GM19351 (cell line): ENCODE measurements around the gene MAP7.
"Not testable (repeated sequence)": the region's sequence is repeated elsewhere in the genome, so short reads cannot be mapped to it uniquely, and the experiment has no call there.

ENCODE experiments used
- ATAC-seq: cut with Tn5 transposase; IDR thresholded peaks from one replicate; pipeline ENCODE4 v1.9.1; 2021; ENCODE audit warnings: mild to moderate bottlenecking, moderate library complexity; ENCODE audit not compliant: unreplicated experiment

The MAP7 gene

DNA sequence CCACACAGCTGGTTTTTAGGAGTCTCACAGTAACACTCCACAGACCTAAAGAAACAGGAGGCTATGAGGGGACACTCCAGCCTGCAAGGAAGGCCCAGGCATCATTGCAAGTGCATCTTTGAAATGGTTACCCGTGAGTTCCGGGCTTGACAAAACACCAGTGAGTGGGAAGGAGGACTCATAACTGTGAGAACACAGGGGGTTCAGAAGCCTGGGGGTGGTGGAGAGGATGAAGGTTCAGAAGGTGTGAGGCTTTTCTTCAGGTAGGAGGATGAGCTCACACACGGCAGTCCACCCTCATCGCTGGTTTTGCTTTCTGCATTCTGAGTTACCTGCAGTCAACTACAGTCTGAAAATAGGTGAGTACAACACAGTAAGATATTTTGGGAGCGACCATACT is 39.9 kb downstream of the MAP7 start:
- ATAC-seq = no peak

DNA sequence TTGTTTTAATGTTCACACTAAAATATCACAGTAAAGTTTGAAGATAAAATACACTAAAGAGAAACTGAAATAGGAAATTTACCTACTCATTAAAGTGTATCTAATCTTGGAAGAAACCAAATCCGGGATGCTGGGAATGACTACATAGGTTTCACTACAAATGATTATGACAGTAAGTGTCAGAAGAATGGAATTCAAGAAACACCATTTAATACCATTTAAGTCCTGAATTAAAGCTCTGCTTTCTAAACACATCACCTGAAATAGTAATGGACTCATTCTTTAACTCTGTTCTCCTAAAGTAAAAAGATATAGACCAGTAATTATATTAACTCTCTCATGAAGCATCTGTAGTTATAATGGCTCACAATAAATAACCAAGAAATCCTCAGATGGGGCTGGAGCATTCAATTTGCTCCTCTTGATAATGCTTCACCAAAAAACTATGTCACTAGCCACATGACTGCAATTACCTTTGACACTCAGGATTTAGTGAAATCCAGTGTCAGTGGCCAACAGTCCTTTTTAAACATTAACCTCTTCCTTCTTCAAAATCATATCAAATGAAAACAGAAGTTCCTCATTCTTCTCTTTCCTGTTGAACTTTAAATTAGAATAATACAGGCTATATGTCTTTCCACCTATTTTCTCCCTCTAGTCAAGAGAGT is 41.4 kb downstream of the MAP7 start:
- no peak for ATAC-seq

DNA sequence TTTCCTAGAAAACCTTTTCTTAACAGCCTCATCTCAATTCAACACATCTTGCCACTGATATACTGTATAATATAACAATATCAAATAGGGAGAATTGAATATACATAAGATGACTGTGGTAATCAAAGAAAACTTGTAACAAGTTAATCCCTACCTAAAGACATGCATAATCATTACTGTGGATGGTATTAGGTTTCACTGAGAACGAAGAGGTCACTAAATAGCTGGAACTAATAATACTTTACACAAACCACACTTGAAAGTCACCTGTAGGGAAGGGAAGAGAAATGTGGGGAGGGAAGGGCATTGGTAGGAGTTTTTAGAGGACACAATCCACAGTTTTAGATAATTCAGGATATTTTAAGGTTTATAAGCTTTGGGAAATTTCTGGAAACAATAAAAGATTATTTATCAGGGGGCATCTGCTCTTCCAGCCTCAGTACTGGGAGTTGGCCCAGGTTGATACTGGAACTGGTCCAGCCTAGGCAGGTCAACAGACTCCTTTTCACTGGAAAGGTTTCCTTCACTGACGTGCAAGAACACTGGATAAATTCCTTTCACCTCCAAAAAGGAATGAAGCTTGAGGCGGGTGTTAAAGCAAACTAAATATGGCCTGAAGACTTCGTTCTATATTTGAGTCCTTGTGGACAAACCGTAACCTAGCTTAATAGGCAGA is 44.0 kb downstream of the MAP7 start:
- no peak for ATAC-seq

DNA sequence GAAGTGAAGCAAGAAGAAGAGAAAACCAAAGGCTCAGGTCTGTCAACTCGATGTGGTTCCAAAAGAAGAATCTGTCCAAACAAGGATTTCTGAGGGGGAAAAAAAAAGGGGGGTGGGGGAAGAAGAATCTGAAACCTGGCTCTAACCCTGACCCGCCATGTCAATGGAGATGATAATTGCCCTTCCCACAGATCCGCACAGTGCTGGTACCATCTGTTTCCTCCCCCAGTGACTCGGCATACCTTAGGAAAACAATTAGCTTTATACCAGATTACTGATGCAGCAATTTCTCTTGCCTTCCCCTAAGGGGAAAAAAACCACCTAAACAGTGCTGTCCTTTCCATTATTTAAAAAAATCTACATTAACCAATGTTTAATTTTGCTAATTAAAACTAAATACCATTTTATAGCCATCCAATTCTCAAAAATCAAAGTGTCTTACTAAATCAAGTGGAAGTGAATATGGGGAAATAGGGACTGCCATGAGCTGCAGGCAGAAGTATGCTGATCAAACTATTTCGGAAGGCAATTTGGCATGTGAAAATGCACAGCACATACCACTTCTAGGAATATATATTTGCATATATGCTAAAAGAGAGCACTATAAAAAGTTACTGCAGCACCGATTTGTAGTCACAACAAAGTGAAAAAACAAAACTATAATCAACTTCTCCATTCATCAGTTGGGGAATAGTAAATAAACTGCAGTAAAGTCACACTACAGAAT is 46.8 kb downstream of the MAP7 start:
- no peak for ATAC-seq

DNA sequence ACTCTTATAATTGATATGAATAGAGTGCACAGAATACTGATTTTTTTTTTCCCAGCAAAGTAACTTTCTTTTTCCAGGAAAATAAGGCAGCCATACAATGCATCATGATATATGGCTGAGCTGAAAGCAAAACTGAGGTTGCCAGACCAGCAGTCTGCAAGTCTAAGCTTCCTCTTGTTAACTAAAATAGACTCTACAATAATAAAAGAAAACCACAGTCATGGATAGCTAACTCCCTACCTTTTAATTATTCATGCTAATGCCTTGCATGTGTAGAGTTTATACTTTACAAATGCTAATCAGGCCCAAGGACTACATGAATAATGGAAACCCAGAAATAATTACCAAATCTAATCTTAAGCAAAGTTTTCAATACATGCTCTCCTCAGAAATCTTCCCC is 47.4 kb downstream of the MAP7 start:
- no peak for ATAC-seq

DNA sequence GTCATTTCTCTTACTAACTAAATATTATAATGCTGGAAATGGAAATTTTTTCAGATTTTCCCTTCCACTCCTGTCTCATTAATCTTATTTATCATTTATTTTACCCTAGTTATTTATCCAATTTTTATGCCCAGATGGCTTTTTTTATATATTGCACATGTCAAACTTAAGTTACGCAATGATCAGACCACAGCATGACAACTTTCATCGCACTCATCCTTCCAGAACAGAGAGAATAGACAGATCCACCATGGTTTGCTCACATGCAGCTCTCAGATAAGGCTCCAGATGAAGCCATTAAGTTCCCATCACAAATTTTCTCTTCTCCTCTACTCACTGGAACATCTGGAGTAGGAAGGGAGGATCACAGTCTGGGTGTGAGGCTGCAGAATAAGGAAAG is 48.7 kb downstream of the MAP7 start:
- ATAC-seq = no peak

DNA sequence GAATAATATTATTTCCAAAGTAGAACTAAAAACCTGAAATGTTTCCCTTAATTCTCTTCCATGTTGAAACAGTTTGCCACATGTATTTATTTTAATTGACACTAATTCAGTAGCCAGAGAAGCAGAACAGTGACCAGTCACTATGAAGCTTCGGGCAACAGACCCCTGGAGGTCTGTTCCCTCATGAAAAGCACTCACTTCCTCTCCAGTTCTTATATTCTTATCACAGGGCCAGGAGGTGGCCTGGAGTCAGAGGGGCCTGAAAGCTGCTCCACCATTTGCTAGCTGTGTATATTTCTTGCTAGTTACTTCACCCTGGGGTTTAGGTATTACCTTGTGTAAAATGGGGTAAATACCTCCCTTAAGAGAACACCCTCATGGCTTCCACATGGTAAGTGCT is 49.1 kb downstream of the MAP7 start:
- no peak for ATAC-seq

DNA sequence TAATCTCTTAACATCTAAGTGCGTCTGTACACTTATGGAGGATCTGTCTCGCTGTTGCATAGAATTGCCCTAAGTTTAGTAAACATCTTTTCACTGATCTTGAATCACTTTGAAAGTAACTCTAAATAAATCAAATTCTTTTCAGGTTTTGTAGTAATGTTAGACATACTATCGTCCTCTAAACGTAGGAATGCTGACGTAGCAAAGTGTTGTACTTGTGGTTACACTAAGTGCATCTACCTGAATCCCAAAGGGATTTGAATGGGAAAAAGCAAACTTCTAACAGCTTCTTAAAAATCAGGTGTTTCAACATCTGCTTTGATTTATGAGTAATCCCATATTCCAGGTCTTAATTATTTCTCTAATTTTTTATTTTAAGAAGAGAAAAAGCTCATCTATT is 49.8 kb downstream of the MAP7 start:
- ATAC-seq = no peak

DNA sequence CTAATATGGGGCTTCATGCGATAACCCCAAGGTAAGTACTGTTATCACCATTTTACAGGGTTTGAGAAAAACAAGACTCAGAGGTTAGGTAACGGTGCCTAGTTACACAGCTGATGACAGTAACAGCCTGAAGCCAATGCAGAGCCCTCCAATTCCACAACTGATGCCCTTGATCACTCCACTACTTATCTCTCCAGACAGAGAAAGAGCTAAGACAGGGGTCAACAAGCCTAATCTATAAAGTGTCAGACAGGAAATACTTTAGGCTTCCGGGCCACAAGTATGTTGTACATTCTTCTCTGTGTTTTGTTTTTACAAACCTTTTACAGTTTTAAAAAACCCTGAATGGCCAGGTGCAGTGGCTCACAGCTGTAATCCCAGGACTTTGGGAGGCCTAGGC is 50.9 kb downstream of the MAP7 start:
- no peak for ATAC-seq

DNA sequence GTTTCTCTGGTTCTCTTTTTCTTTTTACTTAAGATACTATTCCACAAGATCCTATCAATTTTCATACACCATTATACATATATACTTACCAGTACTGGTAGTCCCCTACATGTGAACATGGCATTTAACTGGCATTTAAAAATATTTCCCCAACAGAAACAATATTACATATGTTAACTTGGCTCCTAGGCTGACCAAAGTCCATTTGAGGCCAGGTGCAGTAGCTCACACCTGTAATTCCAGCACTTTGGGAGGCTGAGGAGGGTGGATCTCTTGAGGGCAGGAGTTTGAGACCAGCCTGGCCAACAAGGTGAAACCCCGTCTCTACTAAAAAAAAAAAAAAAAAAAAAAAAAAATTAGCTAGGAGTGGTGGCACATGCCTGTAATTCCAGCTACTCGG is 53.8 kb downstream of the MAP7 start:
- ATAC-seq = not testable (repeated sequence)

DNA sequence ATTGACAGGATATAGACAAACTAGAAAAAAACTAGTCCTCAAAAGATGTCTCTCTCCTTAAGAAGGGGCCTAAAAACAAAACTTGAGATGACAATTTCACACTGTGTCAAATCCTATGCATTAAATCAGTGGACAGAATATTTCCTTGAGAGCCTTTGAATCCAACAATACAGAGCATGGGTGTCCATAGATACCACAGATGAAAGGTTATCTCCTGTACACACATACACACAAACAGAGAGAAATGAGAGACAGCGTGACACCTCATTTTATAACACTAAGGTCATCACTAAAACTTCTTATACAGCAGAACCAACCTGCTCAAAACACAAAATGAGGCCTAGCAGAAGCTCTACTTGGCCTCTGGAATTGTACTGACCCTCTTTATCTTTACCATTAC is 55.5 kb downstream of the MAP7 start:
- no peak for ATAC-seq

DNA sequence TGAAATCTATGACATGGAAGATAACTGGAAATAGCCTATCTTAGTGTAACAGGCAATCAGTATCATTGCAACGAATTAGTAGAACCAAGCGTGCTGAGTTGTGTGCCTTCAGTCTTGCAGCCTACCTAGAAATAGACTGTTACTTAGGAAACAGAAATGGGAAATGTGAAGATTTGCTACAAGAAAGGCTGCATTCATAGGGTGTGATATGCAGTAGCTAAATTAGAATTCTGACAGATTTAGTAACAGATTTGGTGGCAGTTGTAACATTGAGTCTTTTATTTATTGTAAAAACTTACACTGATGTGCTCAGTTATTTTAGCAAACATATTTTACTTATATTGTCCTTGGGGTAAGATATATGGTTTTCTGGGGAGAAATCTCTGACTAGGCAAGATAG is 56.2 kb downstream of the MAP7 start:
- no peak for ATAC-seq

DNA sequence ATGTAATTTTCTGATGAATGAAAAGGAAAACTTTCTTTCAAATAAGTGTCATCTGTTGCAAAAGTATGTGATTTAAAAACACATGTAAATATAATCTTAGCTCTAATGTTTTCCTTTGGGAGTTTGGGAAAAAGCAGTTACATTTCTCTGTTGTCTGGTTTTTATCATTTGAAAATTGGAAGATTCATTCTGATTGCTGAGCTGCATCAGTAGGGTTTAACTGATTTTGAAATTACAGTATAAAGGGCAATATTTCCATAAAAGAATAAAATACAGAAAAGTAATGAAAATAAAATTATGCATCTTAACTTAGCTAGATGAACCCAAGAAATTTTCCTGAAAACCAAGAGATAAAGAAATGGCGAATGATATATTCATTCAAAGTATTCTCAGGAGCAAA is 57.8 kb downstream of the MAP7 start:
- ATAC-seq = no peak

DNA sequence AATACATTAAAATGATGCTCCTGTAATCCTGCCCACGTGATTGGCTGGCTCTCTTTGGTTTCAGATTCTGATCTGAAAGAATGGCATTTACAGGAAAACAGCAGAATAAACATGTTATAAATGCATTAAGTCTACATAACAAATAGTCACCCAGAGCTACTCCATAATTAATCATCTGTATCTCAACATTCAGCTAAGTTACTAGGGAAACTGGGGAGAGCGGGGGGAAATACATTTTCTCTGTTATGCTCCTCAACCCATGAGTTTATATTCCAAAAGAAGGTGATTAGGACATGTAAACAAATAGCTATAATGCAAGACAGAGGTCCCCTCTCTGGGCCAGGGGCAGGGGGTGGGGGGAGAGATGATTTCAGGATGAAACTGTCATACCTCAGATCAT is 58.5 kb downstream of the MAP7 start:
- no peak for ATAC-seq

DNA sequence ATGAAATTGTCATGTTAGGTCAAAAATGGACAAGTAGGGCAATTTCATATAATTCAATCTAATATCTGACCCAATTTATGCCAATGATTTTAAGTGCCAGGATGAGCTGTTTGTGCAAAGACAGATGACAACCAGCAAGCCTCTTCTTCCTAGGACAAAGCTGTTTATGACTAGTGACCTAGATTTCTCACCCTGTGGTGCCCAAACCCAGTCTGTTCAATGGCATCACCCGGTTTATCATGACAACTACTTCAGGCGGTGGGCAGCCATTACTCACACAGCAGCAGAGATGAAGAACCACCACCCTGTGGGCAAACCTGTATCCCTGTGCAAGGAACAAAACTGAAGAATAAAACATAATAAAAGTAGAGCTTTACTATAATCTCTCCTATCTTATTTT is 59.0 kb downstream of the MAP7 start:
- no peak for ATAC-seq

DNA sequence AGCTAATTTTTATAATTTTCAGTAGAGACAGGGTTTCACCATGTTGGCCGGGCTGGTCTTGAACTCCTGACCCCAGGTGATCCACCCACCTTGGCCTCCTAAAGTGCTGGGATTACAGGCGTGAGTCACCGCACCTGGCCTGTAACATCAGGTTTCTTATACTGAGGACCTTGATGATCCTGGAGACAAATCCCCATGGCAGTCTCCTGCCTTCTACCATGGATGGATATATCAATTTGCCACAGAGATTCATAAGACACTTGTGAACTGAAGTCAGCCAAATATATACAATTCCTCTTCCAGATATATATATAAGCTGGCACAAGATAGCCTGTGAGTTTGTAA is 60.6 kb downstream of the MAP7 start:
- not testable (repeated sequence) for ATAC-seq

DNA sequence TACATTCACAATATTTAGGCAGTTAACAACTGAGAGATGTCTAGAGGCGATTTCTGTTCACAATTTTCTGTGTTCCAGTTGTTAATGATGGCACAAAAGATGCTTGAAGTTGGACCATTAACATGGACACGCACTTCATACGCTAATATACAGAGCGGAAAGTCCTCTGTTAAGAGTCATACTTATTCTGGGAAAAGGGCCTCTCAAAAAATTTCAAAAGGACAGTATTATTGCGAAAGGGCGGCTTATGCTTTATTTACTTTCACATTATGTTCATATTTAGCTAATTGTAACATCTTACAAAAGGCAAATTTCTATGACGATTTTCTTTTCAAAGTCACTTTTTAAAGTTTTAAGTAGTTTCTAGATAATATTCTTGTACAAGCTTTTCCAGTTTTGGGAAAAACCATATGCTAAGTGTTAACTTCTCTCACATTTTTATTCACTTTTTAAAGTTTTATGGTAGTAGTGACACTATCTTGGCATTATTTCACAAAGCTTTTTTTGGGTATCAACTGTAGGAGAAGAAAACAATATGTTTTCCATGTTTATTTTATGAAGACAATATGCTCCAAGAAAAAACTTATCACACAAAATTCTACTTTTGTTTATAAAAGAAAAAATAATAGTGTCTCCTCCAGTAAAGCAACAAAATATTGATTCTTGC is 62.3 kb downstream of the MAP7 start:
- no peak for ATAC-seq

DNA sequence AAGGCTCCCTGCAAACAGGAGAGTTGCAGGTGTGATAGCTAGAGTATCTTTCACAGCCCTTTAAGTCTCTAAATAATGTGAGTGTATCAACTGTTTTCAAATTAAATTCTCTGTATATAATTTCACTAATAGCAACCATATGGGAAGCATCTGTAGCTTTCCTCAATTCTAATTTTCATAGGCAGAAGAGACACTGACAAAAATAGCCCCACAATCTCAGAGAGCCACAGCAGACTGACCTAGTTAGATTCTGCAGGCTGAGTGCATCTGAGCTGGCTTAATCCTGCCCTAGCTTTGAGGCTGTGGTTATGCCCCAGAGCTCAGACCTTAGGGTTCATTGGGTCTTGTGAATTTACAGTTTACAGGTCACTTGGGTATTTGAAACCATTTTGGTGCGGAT is 63.9 kb downstream of the MAP7 start:
- no peak for ATAC-seq

DNA sequence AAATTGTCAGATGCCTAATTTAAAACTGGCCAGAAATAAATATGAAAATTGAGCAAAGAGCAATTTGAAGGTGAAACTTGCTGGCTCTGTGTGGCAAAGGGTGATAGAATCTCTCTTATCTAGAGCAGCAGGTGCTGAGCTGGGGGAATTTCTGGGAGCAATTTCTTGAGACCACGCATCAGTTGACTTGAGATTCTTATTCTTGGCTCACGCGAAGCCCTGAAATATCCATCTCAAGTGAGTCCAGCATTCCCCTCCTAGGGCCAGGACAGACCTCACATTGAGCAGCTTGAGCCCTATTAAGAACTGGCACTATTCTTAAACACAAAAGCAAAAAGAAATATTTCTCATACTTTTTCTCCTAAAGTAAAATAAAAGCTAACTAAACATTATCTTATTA is 66.3 kb downstream of the MAP7 start:
- ATAC-seq = no peak

DNA sequence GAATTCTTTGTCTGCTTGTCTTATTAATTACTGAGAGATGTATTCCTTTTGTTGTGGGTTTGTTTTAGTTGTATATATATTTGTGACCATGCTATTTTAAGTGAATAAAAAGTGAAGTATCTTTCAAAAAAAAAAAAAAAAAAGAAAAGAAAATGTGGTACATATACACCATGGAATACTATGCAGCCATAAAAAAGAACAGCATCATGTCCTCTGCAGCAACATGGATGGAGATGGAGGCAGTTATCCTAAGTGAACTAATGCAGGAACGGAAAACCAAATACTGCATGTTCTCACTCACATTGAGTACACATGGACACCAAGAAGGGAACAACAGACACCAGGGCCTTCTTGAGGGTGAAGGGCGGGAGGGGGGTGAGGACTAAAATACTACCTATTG is 67.2 kb downstream of the MAP7 start:
- ATAC-seq = not testable (repeated sequence)

DNA sequence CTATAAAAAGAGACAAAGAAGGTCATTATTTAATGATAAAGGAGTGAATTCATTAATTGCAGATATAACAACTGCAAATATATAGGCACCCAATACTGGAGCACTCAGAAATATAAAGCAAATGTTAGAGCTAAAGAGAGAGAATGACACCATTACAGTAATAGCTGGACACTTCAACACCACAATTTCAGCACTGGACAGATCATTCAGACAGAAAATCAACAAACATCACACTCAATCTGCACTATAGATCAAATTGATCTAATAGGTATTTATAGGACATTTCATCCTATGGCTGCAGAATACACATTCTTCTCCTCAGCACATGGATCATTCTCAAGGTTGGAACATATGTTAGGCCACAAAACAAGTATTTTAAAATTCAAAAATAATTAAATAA is 72.7 kb downstream of the MAP7 start:
- ATAC-seq = no peak

DNA sequence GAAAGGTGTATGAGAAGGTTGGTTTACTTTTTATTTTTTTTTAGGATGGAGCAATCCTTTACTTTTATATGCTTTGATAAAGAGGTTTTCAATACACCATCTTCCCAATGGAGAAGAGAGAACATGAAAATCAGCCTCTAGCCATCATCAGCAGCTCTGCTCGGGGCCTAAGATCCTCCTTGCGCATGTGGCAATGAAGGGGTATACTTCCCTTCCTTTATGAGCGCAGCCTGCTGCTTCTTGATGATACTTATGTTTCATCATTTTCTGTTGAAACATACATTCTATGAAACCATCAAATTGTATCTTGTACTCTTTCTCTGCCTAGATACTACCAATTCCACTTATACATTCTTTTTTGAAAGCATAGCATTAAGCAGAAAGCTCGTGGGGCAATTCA is 74.5 kb downstream of the MAP7 start:
- no peak for ATAC-seq
